GM12878 (cell line): ENCODE results near the gene MGAT4C. TPM values are rescaled to one million over a fixed set of nuclear protein-coding genes. Genes with fewer than 3 reads are reported as not detected.

Source experiments
- ATAC-seq: fragments of 200-7000 bp; cut with Tn5 transposase; 3 replicates; pipeline ENCODE4 v1.9.1; 2020; ENCODE audit warnings: mild to moderate bottlenecking, moderate library complexity
- BruUV-seq: library from RNA; stranded (reverse); fragments of 400-500 nt; replicated peaks from 2 replicates; lab custom pipeline; 2021; lab: Mats Ljungman, UMichigan
- CTCF ChIA-PET: fragments of 300-600 bp; sonication (Branson Sonifier 250); formaldehyde crosslinking; extraction: SDS; loops from one replicate; lab custom pipeline; 2021; ENCODE audit warnings: inconsistent platforms; lab: Yijun Ruan, JAX
- POLR2A ChIA-PET: fragments of 350-600 bp; formaldehyde crosslinking; extraction: SDS; loops from one replicate; lab custom pipeline; 2021; ENCODE audit warnings: inconsistent platforms; lab: Charles Lee
- RAD21 ChIA-PET: fragments of 300-600 bp; sonication (Branson Sonifier 250); formaldehyde crosslinking; loops from one replicate; lab custom pipeline; 2023; ENCODE audit warnings: antibody characterized with exemption; ENCODE audit not compliant: unreplicated experiment; lab: Charles Lee
- SMC1A ChIA-PET: fragments of 300-600 bp; sonication (Branson Sonifier 250); formaldehyde crosslinking; loops from one replicate; lab custom pipeline; 2023; ENCODE audit not compliant: unreplicated experiment, uncharacterized antibody; lab: Charles Lee
- DNase-seq: peaks from one replicate; pipeline ENCODE4 v3.0.0-alpha.2; 2011; ENCODE audit warnings: low read depth, low spot score
- FAIRE-seq: peaks from 3 replicates; lab custom pipeline; 2011; peaks lifted over from hg19 to GRCh38; lab: Jason Lieb, UNC
- H2AFZ ChIP-seq: 2 replicates; pipeline ENCODE4 v1.6.0; 2011; ENCODE audit warnings: low read depth, low read length, control low read depth; ENCODE audit not compliant: control insufficient read depth
- H3K27ac ChIP-seq: 2 replicates; pipeline ENCODE4 v1.5.1; 2011; ENCODE audit warnings: control low read depth; ENCODE audit not compliant: control insufficient read depth, insufficient read depth
- H3K27me3 ChIP-seq, 2 experiments: replicated peaks in 1 of 2; 2 replicates each; pipeline versions ENCODE4 v1.6.0 to v1.6.1; 2011; ENCODE audit warnings: low read length in 1 of 2; ENCODE audit not compliant: control insufficient read depth in 2 of 2, insufficient read depth in 2 of 2
- H3K36me3 ChIP-seq, 2 experiments: 2 replicates each; pipeline ENCODE4 v1.5.1; 2011; ENCODE audit warnings: low read length in 1 of 2; ENCODE audit not compliant: control insufficient read depth in 2 of 2, insufficient read depth in 2 of 2
- H3K4me1 ChIP-seq: 2 replicates; pipeline ENCODE4 v1.6.1; 2011; ENCODE audit warnings: mild to moderate bottlenecking, low read length, moderate library complexity, mixed read lengths; ENCODE audit not compliant: control insufficient read depth, insufficient read depth
- H3K4me2 ChIP-seq: 2 replicates; pipeline ENCODE4 v1.6.0; 2011; ENCODE audit warnings: control low read depth; ENCODE audit not compliant: control insufficient read depth, insufficient read depth
- H3K4me3 ChIP-seq: fragments of 200-600 bp; sonication (generic); 2 replicates; pipeline ENCODE4 v1.5.1; 2016
- H3K79me2 ChIP-seq: 2 replicates; pipeline ENCODE4 v1.6.0; 2011; ENCODE audit warnings: low read length; ENCODE audit not compliant: control insufficient read depth, insufficient read depth
- H3K9ac ChIP-seq: 2 replicates; pipeline ENCODE4 v1.8.0; 2011; ENCODE audit warnings: low read length, control low read depth, mixed read lengths; ENCODE audit not compliant: control insufficient read depth, insufficient read depth
- H3K9me3 ChIP-seq: replicated peaks from 3 replicates; pipeline ENCODE4 v1.5.1; 2011; ENCODE audit warnings: mild to moderate bottlenecking, low read length; ENCODE audit not compliant: control insufficient read depth, insufficient read depth
- H4K20me1 ChIP-seq: 2 replicates; pipeline ENCODE4 v1.6.0; 2011; ENCODE audit not compliant: control insufficient read depth, insufficient read depth
- ESRRA ChIP-seq: IDR thresholded peaks from 2 replicates; pipeline ENCODE4 v1.6.1; 2012; ENCODE audit warnings: mild to moderate bottlenecking, low read length, improper control_type of control experiment
- EZH2 ChIP-seq: IDR thresholded peaks from 2 replicates; pipeline ENCODE4 v1.6.1; 2012; ENCODE audit warnings: low read depth, mild to moderate bottlenecking, control low read depth, inconsistent platforms, low read length, borderline replicate concordance; ENCODE audit not compliant: control insufficient read depth
- HDAC2 ChIP-seq: fragments of 200-600 bp; sonication (generic); IDR thresholded peaks from 2 replicates; pipeline ENCODE4 v1.6.1; 2017
- JUND ChIP-seq: IDR thresholded peaks from 2 replicates; pipeline ENCODE4 v1.6.1; 2012; ENCODE audit warnings: low read depth, mild to moderate bottlenecking, low read length, improper control_type of control experiment, moderate library complexity
- LARP7 ChIP-seq: fragments of 450-650 bp; IDR thresholded peaks from 2 replicates; pipeline ENCODE4 v1.6.1; 2017; ENCODE audit warnings: mild to moderate bottlenecking
- MYC ChIP-seq: IDR thresholded peaks from 2 replicates; pipeline ENCODE4 v1.6.1; 2011; ENCODE audit warnings: mild to moderate bottlenecking, low read length, moderate library complexity, inconsistent platforms; ENCODE audit not compliant: insufficient read depth, insufficient replicate concordance, insufficient read length, severe bottlenecking
- NBN ChIP-seq: fragments of 450-650 bp; IDR thresholded peaks from 2 replicates; pipeline ENCODE4 v1.6.1; 2016
- NRF1 ChIP-seq: conservative IDR thresholded peaks from 2 replicates; pipeline ENCODE4 v1.6.1; 2011; ENCODE audit warnings: mild to moderate bottlenecking, low read depth, low read length, improper control_type of control experiment
- POLR2A ChIP-seq: IDR thresholded peaks from 2 replicates; pipeline ENCODE4 v1.6.1; 2011; ENCODE audit warnings: low read depth, mild to moderate bottlenecking, low read length
- RAD21 ChIP-seq: IDR thresholded peaks from 2 replicates; pipeline ENCODE4 v1.6.1; 2011; ENCODE audit warnings: mild to moderate bottlenecking, low read depth, low read length, moderate library complexity; ENCODE audit not compliant: insufficient read depth
- RBBP5 ChIP-seq: fragments of 200-600 bp; sonication (generic); conservative IDR thresholded peaks from 2 replicates; pipeline ENCODE4 v1.6.1; 2016
- RELA ChIP-seq: fragments of 450-650 bp; IDR thresholded peaks from 2 replicates; pipeline ENCODE4 v1.8.0; 2014; ENCODE audit warnings: borderline replicate concordance; ENCODE audit not compliant: partially characterized antibody
- RUNX3 ChIP-seq: IDR thresholded peaks from 2 replicates; pipeline ENCODE4 v1.6.1; 2012; ENCODE audit warnings: low read length, inconsistent platforms
- TBL1XR1 ChIP-seq: IDR thresholded peaks from 2 replicates; pipeline ENCODE4 v1.6.1; 2012; ENCODE audit warnings: low read depth, low read length, improper control_type of control experiment
- WGBS: methylation state at CpG from one replicate; pipeline ENCODE4 v1.1.6; 2016; ENCODE audit warnings: low lambda C conversion rate; ENCODE audit not compliant: insufficient replicate concordance, insufficient coverage; ENCODE audit errors: missing lambda C conversion rate; 5-methylcytosine and 5-hydroxymethylcytosine counted together
- in situ Hi-C: fragments of 300-500 bp; cut with MboI; formaldehyde crosslinking; loops from 9 replicates; pipeline ENCODE4 v1.14.3; 2018; ENCODE audit warnings: mixed read lengths
- intact Hi-C: fragments of 100-400 bp; cut with micrococcal nuclease; formaldehyde crosslinking; loops from one replicate; pipeline ENCODE4 v1.14.2; 2022; ENCODE audit not compliant: unreplicated experiment
- polyA plus RNA-seq, 11 experiments: library from polyadenylated mRNA; depleted of rRNA in 4 of 11; unstranded in 6 of 11; stranded (reverse) in 5 of 11; fragments of >200 nt; fragmentation: Nextera tagmentation in 4 of 11; fragmentation: Illumina TruSeq in 1 of 11; extraction: Ambion mirVana in 4 of 11; extraction: Trizol in 1 of 11; gene quantifications; 1 replicate in 1 of 11; 2 replicates in 10 of 11; pipeline versions ENCODE4 v1.2.1 to v1.2.3, GENCODE V29; 2011 to 2016; ENCODE audit warnings: inconsistent platforms in 2 of 11, missing spikeins in 2 of 11, low read depth in 1 of 11
- total RNA-seq, 4 experiments: library from RNA; depleted of rRNA in 3 of 4; stranded (reverse); fragments of >200 nt in 3 of 4; fragmentation: Illumina TruSeq in 1 of 4; extraction: Trizol in 1 of 4; gene quantifications; 2 replicates each; pipeline versions ENCODE4 v1.2.1 to v1.2.3, GENCODE V29; 2013 to 2021
- TF ChIP-seq, protein P1 (sequence below): fragments of 450-650 bp; IDR thresholded peaks from 2 replicates; pipeline ENCODE4 v1.6.1; 2017; ENCODE audit warnings: low read depth, mild to moderate bottlenecking, moderate library complexity
- TF ChIP-seq, protein P2 (sequence below): fragments of 450-650 bp; IDR thresholded peaks from 2 replicates; pipeline ENCODE4 v1.6.1; 2017; ENCODE audit warnings: mild to moderate bottlenecking

The MGAT4C gene
- total and polyA plus RNA-seq, 10 of the 15 experiments (the other 5 are each of a cell fraction or from before 2014, with no cell fraction given) = not detected

DNA sequence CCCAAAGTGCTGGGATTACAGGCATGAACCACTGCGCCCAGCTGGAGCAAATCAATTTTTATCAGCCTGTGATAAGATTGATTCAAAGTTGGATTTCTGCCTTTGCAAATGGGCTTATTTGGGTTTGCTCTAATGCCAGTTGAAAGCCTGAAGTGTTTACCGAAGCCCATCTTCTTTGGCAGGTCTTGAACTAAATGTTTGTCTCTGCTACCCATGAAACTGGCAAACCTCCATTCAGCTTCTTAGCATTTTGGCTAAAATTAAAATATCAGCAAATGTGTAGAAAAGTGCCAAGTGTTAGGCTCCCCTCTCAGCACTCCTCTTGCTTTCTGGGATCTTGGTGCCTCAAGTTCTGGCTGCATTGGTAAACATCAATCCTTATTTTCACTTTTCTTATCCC lies 61.5 kb downstream of the MGAT4C start:
- H3K9me3 ChIP-seq = no peaks in the 10 kb centered on the region
- no peak overlapping the region for H3K4me2 ChIP-seq
- DNase-seq = no peak
- H3K9ac ChIP-seq = no peak overlapping the region
- H3K36me3 ChIP-seq = no peaks in the 10 kb centered on the region
- H4K20me1 ChIP-seq = no peaks in the 10 kb centered on the region
- no peak overlapping the region for H3K27ac ChIP-seq
- ChIA-PET CTCF (no interaction called here), RAD21 (no interaction called here), SMC1A (interaction anchor here (1.2 kb wide), 1 partner anchor 11 kb away, joined by 4 read pairs; no protein-coding TSS in a partner anchor), POLR2A (no interaction called here)
- 3% methylated on average over 2 of the region's 2 CpGs for WGBS
- H3K27me3 ChIP-seq = no peaks in the 10 kb centered on the region
- no peak overlapping the region for H3K4me3 ChIP-seq
- TF ChIP-seq RAD21 (no peak), RBBP5 (no peak), LARP7 (no peak), NBN (no peak)
- TF ChIP-seq, protein P1, sequence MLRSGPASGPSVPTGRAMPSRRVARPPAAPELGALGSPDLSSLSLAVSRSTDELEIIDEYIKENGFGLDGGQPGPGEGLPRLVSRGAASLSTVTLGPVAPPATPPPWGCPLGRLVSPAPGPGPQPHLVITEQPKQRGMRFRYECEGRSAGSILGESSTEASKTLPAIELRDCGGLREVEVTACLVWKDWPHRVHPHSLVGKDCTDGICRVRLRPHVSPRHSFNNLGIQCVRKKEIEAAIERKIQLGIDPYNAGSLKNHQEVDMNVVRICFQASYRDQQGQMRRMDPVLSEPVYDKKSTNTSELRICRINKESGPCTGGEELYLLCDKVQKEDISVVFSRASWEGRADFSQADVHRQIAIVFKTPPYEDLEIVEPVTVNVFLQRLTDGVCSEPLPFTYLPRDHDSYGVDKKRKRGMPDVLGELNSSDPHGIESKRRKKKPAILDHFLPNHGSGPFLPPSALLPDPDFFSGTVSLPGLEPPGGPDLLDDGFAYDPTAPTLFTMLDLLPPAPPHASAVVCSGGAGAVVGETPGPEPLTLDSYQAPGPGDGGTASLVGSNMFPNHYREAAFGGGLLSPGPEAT = no peak
- no peaks in the 10 kb centered on the region for H3K79me2 ChIP-seq
- no peak overlapping the region for H2AFZ ChIP-seq
- in situ Hi-C loops (no loop called here), intact Hi-C loops (no loop called here)
- no peak for FAIRE-seq
- no peak for ATAC-seq
- BruUV-seq = no TSS peak
- no peaks in the 10 kb centered on the region for H3K4me1 ChIP-seq

DNA sequence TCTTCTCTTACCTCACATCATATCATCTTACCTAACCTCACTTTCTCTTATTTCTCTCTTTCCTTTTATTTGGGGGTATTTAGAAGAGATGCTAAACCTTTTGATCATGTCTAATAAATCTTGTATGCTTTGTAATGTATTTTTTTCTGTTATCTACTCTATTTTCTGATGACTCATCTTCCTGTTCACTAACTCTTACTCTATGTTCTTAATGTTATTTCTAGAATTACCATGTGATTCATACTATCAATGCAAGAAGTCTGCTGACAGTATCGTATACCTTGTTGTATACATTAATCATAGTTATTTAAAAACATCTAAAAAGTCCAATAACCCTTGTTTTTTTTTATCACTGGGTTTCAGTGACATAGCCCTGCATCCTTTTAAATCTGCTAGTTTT lies 62.3 kb downstream of the MGAT4C start:
- Histone ChIP-seq H3K79me2 (no peaks in the 10 kb centered on the region), H3K4me2 (no peak overlapping the region), H3K4me3 (no peak overlapping the region), H4K20me1 (no peaks in the 10 kb centered on the region), H3K9ac (no peak overlapping the region), H3K27me3 (no peaks in the 10 kb centered on the region), H3K36me3 (no peaks in the 10 kb centered on the region), H3K4me1 (no peaks in the 10 kb centered on the region), H3K27ac (no peak overlapping the region), H2AFZ (no peak overlapping the region), H3K9me3 (no peaks in the 10 kb centered on the region)
- in situ Hi-C loops (no loop called here), intact Hi-C loops (no loop called here)
- SMC1A ChIA-PET = interaction anchor here (2.0 kb wide), 1 partner anchor 9 kb away, joined by 6 read pairs; no protein-coding TSS in a partner anchor
- DNase-seq (no peak), ATAC-seq (no peak), FAIRE-seq (no peak)
- 0% methylated on average over 1 of the region's 1 CpG for WGBS
- CTCF ChIA-PET = interaction anchor here (0.6 kb wide), 2 partner anchors 91 to 457 kb away, joined by 3 read pairs; no protein-coding TSS in a partner anchor
- POLR2A ChIA-PET = no interaction called here
- RAD21 ChIA-PET = no interaction called here
- BruUV-seq = no TSS peak
- TF ChIP-seq, protein P2, sequence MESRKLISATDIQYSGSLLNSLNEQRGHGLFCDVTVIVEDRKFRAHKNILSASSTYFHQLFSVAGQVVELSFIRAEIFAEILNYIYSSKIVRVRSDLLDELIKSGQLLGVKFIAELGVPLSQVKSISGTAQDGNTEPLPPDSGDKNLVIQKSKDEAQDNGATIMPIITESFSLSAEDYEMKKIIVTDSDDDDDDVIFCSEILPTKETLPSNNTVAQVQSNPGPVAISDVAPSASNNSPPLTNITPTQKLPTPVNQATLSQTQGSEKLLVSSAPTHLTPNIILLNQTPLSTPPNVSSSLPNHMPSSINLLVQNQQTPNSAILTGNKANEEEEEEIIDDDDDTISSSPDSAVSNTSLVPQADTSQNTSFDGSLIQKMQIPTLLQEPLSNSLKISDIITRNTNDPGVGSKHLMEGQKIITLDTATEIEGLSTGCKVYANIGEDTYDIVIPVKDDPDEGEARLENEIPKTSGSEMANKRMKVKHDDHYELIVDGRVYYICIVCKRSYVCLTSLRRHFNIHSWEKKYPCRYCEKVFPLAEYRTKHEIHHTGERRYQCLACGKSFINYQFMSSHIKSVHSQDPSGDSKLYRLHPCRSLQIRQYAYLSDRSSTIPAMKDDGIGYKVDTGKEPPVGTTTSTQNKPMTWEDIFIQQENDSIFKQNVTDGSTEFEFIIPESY = no peak
- TF ChIP-seq ESRRA (no peak), RUNX3 (no peak), JUND (no peak), TBL1XR1 (no peak), EZH2 (no peak), HDAC2 (no peak), LARP7 (no peak), MYC (no peak), RELA (no peak), NRF1 (no peak), POLR2A (no peak)
